Activated CD8-positive, alpha-beta memory T cell treated with anti-CD3 and anti-CD28 coated beads for 1 hour (primary cell): ENCODE data around the gene SLC25A21.

Experiments
- DNase-seq, 2 donors: peaks; one replicate each; pipeline ENCODE4 v3.0.0-alpha.2; 2020; ENCODE audit warnings: low read depth in 1 of 2; ENCODE audit errors: extremely low read depth in 1 of 2

The SLC25A21 gene

DNA sequence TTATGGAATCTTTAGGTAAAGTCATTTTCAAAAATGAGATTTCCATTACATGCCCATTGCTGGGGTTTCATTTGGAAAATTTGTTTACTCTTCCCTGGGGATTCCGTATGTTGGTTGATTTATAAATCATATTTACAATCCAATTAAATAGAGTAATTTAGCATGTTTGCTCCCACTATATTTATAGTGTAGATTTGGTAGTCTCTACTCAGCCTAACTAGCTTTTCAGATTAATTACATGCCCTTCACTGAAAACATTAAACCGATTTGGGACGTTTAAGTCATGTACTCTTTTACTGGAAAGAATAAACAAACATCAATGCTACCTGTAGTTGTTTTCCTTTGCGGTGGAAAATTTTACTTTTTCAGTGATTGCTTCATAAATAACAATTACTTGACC is 500.3 kb downstream of the SLC25A21 start:
- no peak for DNase-seq

DNA sequence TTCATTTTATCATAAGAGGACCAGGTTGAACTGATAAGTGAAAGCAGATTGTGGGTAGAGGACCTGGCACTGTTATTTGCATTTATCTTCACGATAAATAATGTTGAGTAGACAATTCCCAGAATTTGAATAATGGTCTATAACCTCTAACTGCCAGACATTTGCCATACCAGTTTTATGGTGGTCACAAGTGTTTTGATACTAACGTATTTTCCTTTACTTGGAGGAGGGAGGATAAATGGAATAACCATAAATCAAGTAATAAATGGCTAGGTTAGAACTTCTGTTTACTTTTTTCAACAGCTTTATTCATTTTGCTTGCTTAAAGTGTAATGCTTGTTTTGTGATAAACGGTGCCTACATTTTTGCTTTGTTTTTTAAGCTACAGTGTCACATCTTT is 501.3 kb downstream of the SLC25A21 start:
- DNase-seq = no peak

DNA sequence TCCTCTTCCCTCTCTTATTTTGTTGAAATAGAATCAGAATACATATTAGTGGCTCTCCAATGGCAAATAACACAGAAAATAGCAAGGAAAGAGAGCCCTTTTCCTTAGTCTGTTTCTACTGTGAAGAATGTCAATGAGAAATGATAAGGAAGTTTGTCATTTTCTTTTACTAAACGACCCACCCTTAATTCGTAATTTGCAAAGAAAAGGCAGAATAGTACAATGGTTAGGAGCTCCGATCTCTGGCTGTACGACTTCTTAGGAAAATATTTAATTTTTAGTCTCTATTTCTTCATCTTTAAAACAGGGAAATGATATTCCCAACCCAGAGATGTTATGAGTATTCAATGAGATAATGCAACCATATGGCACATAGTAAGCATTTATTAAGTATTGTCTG is 504.7 kb downstream of the SLC25A21 start:
- no peak for DNase-seq

DNA sequence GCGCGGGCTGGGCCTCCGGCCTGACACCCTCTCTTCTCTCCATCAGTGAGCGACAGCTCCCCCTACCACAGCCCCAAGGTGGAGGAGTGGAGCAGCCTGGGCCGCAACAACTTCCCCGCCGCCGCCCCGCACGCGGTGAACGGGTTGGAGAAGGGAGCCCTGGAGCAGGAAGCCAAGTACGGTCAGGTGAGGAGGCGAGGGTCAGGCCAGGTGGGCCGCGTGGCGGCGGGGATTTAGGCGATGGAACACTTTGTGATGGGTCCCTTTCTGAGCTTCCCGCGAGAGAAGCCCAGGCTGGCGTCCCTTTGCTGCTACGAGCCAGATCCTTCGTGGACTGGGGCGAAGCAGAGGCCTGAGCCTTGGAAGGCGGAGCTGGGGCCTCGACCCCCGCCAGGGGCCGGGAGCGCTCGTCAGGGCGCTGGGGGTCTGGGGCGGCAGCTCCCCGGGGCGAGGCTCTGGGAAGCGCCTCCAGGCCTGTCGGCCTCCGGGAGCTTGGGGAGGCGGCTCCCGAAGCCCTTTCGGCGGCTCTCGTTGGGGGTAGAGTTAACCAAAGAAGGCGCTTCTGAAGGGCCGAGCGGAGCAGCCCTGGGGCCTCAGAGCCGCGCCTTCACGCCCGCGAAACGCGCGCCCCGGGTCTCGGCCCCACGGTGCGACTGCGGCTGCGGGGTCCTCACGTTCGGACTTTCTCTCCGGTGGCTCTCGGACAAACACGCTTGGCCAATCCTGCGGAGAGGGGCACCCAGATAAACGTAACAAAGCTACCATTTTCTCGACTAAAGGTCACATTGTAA is 505.8 kb downstream of the SLC25A21 start:
- no peak for DNase-seq

- no peak for DNase-seq
Observed at GRCh38 chr14:36665887-36666415, 506.5 kb downstream of the SLC25A21 start.

GRCh38 chr14:36664322-36665193 is 507.8 kb downstream of the SLC25A21 start:
- no peak for DNase-seq

DNA sequence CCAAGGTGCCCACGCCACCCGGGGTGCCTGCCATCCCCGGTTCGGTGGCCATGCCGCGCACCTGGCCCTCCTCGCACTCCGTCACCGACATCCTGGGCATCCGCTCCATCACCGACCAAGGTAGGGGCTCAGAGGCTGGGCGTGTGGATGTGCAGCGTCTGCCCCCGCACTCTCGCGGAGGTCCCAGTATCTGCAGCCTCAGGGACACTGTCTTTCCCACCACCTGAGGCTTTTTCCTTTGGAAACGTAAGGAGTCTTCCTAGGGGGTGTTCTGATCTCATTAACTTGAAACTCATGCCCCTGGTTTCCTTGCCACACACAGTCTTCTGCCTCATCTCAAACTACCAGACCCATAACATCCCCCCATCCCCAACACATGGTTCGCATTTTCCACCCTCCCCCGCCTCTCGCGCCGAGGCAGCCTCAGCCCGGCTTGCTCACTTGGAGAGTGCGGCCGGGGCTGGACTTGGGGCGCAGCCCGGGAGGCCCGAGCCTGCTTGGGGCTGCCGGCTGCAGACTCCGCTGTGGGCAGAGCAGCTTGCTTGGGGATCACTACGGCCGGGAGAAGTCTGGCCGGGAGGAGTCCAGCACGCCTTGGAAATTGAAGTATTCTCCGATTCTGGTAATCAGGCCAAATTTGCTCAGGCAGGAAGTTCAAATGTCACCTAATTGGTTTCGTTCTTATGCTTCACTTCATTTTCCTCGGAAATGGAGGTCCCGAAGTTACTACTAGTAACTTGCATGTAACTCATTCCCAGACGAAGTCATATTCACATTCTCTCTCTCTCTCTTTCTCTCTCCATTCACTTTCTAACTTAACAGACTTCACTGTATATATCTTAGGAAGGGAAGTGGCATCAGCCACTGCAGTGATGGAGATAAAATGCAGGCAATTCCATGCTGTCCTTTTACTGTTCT is 508.7 kb downstream of the SLC25A21 start:
- no peak for DNase-seq

DNA sequence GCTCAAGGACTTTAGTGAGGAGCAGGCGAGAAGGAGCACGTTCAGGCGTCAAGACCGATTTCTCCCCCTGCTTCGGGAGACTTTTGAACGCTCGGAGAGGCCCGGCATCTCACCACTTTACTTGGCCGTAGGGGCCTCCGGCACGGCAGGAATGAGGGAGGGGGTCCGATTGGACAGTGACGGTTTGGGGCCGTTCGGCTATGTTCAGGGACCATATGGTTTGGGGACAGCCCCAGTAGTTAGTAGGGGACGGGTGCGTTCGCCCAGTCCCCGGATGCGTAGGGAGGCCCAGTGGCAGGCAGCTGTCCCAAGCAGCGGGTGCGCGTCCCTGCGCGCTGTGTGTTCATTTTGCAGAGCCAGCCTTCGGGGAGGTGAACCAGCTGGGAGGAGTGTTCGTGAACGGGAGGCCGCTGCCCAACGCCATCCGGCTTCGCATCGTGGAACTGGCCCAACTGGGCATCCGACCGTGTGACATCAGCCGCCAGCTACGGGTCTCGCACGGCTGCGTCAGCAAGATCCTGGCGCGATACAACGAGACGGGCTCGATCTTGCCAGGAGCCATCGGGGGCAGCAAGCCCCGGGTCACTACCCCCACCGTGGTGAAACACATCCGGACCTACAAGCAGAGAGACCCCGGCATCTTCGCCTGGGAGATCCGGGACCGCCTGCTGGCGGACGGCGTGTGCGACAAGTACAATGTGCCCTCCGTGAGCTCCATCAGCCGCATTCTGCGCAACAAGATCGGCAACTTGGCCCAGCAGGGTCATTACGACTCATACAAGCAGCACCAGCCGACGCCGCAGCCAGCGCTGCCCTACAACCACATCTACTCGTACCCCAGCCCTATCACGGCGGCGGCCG is 509.6 kb downstream of the SLC25A21 start:
- DNase-seq = no peak

- no peak for DNase-seq
Observed at GRCh38 chr14:36662258-36662542, 510.2 kb downstream of the SLC25A21 start.

DNA sequence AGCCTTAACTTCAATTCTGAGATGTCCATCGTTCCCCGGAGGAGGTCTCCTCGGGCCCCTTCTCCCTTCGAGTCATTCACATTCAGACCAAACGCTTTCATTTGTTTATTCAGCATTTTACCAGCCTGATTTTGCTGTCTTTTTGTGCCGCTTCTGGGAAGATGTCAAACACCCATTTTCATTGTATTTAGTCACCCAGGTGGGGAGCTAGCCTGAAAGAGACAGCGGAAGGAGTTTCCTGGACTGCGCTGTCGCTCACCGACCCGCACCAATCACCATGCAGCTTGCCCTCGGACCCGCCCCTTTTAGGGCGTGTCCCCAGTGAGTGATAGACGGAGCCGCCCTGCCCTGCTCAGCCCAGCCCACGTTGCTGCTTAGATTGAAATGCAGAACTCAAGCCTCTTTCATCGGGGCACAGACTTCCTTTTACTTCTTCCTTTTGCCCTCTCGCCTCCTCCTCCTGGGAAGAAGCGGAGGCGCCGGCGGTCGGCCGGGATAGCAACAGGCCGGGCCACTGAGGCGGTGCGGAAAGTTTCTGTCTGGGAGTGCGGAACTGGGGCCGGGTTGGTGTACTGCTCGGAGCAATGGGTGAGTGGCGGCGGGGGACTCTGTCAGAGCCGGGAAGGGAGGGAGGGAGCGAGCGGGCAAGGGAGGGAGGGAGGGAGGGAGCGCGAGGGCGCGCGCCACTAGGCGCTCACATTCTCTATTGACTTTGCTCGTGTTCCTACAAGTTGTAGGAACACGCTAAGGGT is 510.7 kb downstream of the SLC25A21 start, which contains the start of gene PAX9:
Gene PAX9, plus strand, starts transcription at position 355 of the 752 bp plus-strand sequence. Its CDS starts 230 bp downstream, at position 585.
- no peak for DNase-seq

DNA sequence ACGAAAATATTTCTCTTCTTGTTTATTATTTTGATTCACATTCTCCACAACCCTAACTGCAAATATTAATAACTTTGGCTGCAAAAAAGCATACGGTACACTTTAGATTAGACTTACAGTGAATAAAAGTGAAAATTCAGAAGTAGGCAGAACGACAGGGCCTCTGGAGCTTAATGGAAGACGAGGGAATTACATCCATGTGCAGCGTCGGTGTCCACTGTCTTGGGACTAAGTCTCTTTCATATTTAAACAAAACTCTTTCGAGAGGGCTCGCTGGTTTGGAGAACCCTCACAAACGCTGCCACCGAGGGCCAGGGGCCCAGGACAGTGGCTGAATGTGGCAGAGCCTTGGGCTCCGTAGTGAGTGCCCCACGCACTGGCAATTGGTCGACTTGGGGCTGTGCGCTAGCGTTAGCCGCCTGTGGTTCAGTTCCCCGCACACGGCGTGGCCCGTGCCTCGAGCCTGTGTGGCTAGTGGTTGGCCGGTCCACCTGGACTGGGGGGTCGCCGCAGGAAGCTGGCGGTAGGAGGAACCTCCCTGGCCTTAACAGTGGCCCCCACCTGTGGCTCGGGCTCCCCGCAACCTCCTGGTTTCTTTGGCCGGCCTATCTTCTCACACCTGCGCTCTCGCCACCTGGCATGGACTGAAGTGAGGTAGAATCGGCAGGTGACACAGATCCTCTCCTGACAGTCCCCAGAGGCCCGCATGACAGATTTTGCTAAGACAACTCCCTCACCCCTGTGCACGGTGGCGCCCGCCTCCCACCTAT is 511.5 kb downstream of the SLC25A21 start:
- DNase-seq = no peak

DNA sequence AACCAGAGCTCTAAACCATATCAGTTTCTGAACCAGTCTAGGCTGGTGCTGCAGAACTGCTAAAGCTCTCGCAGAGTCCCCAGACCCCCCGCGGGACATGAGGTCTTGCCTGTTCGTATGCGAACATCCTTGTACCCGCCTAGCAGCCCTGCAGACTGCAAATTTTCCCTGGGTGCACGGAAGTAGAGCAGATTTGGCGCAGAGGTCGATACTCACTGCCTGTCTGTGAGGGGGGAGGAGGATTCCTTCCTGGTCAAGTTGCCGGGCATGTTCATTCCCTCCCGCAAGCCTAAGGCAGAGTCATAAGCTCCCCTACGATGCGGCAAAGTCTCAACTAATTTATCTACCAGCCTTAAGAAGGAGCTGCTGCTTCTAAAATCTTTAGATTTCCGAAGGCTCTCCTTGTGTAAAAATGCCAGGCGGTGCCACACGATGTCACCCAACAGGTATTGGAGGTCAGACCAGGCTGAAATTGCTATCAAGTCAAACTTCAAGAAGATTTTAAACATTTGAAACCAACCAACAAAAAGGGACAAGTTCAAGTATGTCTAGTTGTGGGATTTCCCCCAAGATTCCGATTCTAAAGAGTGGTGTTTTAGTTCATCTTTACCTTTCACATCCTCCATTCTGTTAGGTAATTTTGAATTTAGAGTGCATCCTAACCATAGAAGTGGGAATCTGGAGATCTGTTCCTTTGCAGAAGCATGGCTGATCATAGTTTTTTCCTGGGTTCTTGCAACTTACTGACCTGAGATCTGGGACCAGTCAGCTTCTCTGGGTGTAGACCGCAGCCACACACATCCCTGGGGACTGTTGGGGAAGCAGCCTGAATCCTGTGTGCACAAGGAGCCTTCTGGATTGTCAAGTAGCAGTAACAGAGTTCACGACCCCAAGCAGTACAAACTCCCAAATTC is 512.3 kb downstream of the SLC25A21 start:
- no peak for DNase-seq

GRCh38 chr14:36659010-36659821 is 513.2 kb downstream of the SLC25A21 start:
- DNase-seq = no peak

DNA sequence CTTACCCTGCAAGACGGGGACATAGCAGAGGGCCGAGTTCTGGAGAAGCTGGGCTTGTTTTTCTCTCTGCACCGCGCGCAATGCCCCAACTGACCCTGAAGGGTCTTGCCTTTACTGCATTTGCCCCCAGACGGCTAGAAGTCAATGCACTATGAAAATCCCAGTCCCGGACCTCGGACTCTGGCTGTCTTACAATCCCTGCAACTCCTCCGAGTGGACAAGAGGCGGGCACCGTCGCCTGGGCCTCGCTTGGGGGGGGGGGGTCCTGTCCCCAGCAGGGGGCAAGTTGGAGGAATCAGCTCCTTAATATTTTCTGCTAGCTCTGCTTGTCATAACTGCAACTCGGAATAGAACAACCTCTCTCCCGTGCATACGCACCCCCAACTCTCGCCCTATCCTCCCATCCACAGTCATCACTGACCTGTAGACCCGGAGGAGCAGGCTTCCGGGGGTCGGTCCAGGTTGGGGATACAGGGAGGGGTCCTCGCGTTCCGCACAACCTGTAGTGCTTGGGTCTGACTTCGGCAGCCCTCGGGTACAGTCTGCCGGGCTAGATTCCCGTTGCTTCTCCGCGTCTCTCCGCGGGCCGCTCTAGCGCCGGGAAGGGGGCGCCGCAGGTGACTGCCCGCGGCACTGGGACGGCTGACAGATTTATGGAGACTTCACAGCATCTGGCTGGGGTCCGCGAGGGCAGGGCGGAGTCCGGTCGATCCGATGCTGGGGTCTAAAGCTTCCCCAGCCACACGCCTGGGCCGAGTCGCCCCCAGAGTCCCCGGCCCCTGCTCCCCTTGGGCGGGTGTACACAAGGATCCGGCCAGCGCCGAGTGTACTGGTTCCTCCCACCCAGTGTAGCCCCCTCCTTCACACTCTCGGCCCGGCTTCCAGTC is 514.0 kb downstream of the SLC25A21 start:
- no peak for DNase-seq

GRCh38 chr14:36657399-36658122 is 514.8 kb downstream of the SLC25A21 start:
- DNase-seq = no peak
